ENCODE measurements around the gene OSBPL2.

The OSBPL2 gene

GRCh38 chr20:62303340-62304226 is 65.3 kb downstream of the OSBPL2 start:
- DNase-seq, result no peak

- DNase-seq, result no peak
These were observed 66.2 kb downstream of the OSBPL2 start for GRCh38 chr20:62304331-62305148.

- no peak for DNase-seq
These were observed 66.9 kb downstream of the OSBPL2 start for GRCh38 chr20:62305149-62305764.

- no peak for DNase-seq
These were observed 67.6 kb downstream of the OSBPL2 start for GRCh38 chr20:62305765-62306413.

GRCh38 chr20:62306414-62307187 is 68.3 kb downstream of the OSBPL2 start:
- no peak for DNase-seq

GRCh38 chr20:62307226-62308101 is 69.1 kb downstream of the OSBPL2 start:
- no peak for DNase-seq

- DNase-seq, result no peak
These were observed 69.9 kb downstream of the OSBPL2 start for GRCh38 chr20:62308102-62308822.

GRCh38 chr20:62309198-62309944 is 71.0 kb downstream of the OSBPL2 start:
- no peak for DNase-seq

GRCh38 chr20:62309947-62310756 is 71.8 kb downstream of the OSBPL2 start:
- DNase-seq, result no peak

- no peak for DNase-seq
These were observed 72.4 kb downstream of the OSBPL2 start for GRCh38 chr20:62310757-62311121.

GRCh38 chr20:62311150-62311549 is 72.8 kb downstream of the OSBPL2 start:
- no peak for DNase-seq

GRCh38 chr20:62311832-62312661 is 73.7 kb downstream of the OSBPL2 start:
- DNase-seq, result no peak

GRCh38 chr20:62312662-62312977 is 74.3 kb downstream of the OSBPL2 start:
- no peak for DNase-seq

GRCh38 chr20:62313021-62313420 is 74.7 kb downstream of the OSBPL2 start:
- DNase-seq, result no peak

- no peak for DNase-seq
These were observed 75.4 kb downstream of the OSBPL2 start for GRCh38 chr20:62313460-62314338.

- DNase-seq, result no peak
These were observed 76.0 kb downstream of the OSBPL2 start for GRCh38 chr20:62314339-62314638.

GRCh38 chr20:62314711-62315302 is 76.5 kb downstream of the OSBPL2 start:
- DNase-seq, result no peak
